HEK293 (cell line): ENCODE data around the gene WDSUB1.

Experiments
- CTCF ChIA-PET: fragments of 350-600 bp; formaldehyde crosslinking; extraction: SDS; loops from one replicate; lab custom pipeline; 2021; ENCODE audit warnings: antibody characterized with exemption; lab: Yijun Ruan, JAX
- POLR2A ChIA-PET: fragments of 300-600 bp; formaldehyde crosslinking; extraction: SDS; loops from one replicate; lab custom pipeline; 2020; ENCODE audit warnings: antibody characterized with exemption, inconsistent platforms; lab: Yijun Ruan, JAX
- H3K27ac ChIP-seq: fragments of 200-500 bp; sonication (Bioruptor generic); 2 replicates; pipeline ENCODE4 v1.5.1; 2014; ENCODE audit warnings: low read depth, low read length, control low read depth, inconsistent platforms; ENCODE audit errors: extremely low read depth
- H3K36me3 ChIP-seq, 2 experiments: fragments of 200-500 bp in 1 of 2; sonication (Bioruptor generic) in 1 of 2; 1 replicate in 1 of 2; 2 replicates in 1 of 2; pipeline ENCODE4 v1.5.1; 2014 to 2017; ENCODE audit warnings: inconsistent platforms in 2 of 2, low read length in 2 of 2; ENCODE audit not compliant: control insufficient read depth in 2 of 2, insufficient read depth in 1 of 2
- H3K4me1 ChIP-seq: fragments of 200-500 bp; sonication (Bioruptor generic); 2 replicates; pipeline ENCODE4 v1.5.1; 2014; ENCODE audit warnings: mild to moderate bottlenecking, low read length, inconsistent platforms; ENCODE audit not compliant: control insufficient read depth, insufficient read depth
- H3K4me3 ChIP-seq: 2 replicates; pipeline ENCODE4 v1.5.1; 2011; ENCODE audit warnings: low read depth, mild to moderate bottlenecking, control low read depth, low read length, moderate library complexity
- H3K9me3 ChIP-seq: fragments of 200-500 bp; sonication (Bioruptor generic); 2 replicates; pipeline ENCODE4 v1.5.1; 2014; ENCODE audit warnings: low read depth, low read length, inconsistent platforms; ENCODE audit not compliant: control insufficient read depth, insufficient read depth
- BCL11B ChIP-seq: fragments of 450-650 bp; formaldehyde crosslinking; IDR thresholded peaks from 2 replicates; pipeline ENCODE4 v1.5.1; 2016; ENCODE audit warnings: low read depth, missing biosample characterization, missing genetic modification characterization
- GLI4 ChIP-seq: fragments of 450-650 bp; formaldehyde crosslinking; IDR thresholded peaks from 2 replicates; pipeline ENCODE4 v1.5.1; 2016; ENCODE audit warnings: missing biosample characterization, missing genetic modification characterization
- GLIS1 ChIP-seq: fragments of 450-650 bp; formaldehyde crosslinking; IDR thresholded peaks from 2 replicates; pipeline ENCODE4 v1.5.1; 2016; ENCODE audit warnings: missing biosample characterization, missing genetic modification characterization
- IKZF3 ChIP-seq: fragments of 450-650 bp; IDR thresholded peaks from 2 replicates; pipeline ENCODE4 v1.5.0; 2018; ENCODE audit warnings: missing biosample characterization, mild to moderate bottlenecking, missing genetic modification characterization, moderate library complexity
- MZF1 ChIP-seq: fragments of 450-650 bp; formaldehyde crosslinking; IDR thresholded peaks from 2 replicates; pipeline ENCODE4 v1.5.1; 2017; ENCODE audit warnings: missing biosample characterization, missing genetic modification characterization, borderline replicate concordance
- REPIN1 ChIP-seq: fragments of 450-650 bp; formaldehyde crosslinking; IDR thresholded peaks from 2 replicates; pipeline ENCODE4 v1.5.1; 2017; ENCODE audit warnings: missing biosample characterization, missing genetic modification characterization, low read depth
- SP3 ChIP-seq: fragments of 450-650 bp; formaldehyde crosslinking; IDR thresholded peaks from 2 replicates; pipeline ENCODE4 v1.5.1; 2016; ENCODE audit warnings: missing biosample characterization, missing genetic modification characterization
- ZBTB20 ChIP-seq: fragments of 450-650 bp; formaldehyde crosslinking; IDR thresholded peaks from 2 replicates; pipeline ENCODE4 v1.5.1; 2016; ENCODE audit warnings: missing biosample characterization, missing genetic modification characterization
- ZNF112 ChIP-seq: fragments of 450-650 bp; formaldehyde crosslinking; IDR thresholded peaks from 2 replicates; pipeline ENCODE4 v1.5.0; 2017; ENCODE audit warnings: missing biosample characterization, missing genetic modification characterization
- ZNF202 ChIP-seq: fragments of 450-650 bp; formaldehyde crosslinking; IDR thresholded peaks from 2 replicates; pipeline ENCODE4 v1.5.1; 2016; ENCODE audit warnings: missing biosample characterization, missing genetic modification characterization, borderline replicate concordance
- ZNF211 ChIP-seq: fragments of 450-650 bp; formaldehyde crosslinking; IDR thresholded peaks from 2 replicates; pipeline ENCODE4 v1.5.1; 2016; ENCODE audit warnings: low read depth, missing biosample characterization, missing genetic modification characterization
- ZNF223 ChIP-seq: fragments of 450-650 bp; formaldehyde crosslinking; IDR thresholded peaks from 2 replicates; pipeline ENCODE4 v1.5.1; 2016; ENCODE audit warnings: missing biosample characterization, missing genetic modification characterization
- ZNF324 ChIP-seq: fragments of 450-650 bp; formaldehyde crosslinking; IDR thresholded peaks from 2 replicates; pipeline ENCODE4 v1.5.1; 2016; ENCODE audit warnings: missing biosample characterization, missing genetic modification characterization
- ZNF416 ChIP-seq: fragments of 450-650 bp; formaldehyde crosslinking; IDR thresholded peaks from 2 replicates; pipeline ENCODE4 v1.5.1; 2016; ENCODE audit warnings: missing biosample characterization, missing genetic modification characterization
- ZNF529 ChIP-seq: fragments of 450-650 bp; formaldehyde crosslinking; IDR thresholded peaks from 2 replicates; pipeline ENCODE4 v1.5.1; 2017; ENCODE audit warnings: missing genetic modification characterization, missing biosample characterization; ENCODE audit not compliant: insufficient replicate concordance
- ZNF623 ChIP-seq: fragments of 450-650 bp; formaldehyde crosslinking; IDR thresholded peaks from 2 replicates; pipeline ENCODE4 v1.5.1; 2016; ENCODE audit warnings: missing biosample characterization, missing genetic modification characterization
- ZNF664 ChIP-seq: fragments of 450-650 bp; formaldehyde crosslinking; IDR thresholded peaks from 2 replicates; pipeline ENCODE4 v1.5.1; 2016; ENCODE audit warnings: missing biosample characterization, missing genetic modification characterization
- ZNF76 ChIP-seq: fragments of 450-650 bp; formaldehyde crosslinking; IDR thresholded peaks from 2 replicates; pipeline ENCODE4; 2016; ENCODE audit warnings: low read depth, missing biosample characterization, missing genetic modification characterization, borderline replicate concordance
- ZNF776 ChIP-seq: fragments of 450-650 bp; formaldehyde crosslinking; IDR thresholded peaks from 2 replicates; pipeline ENCODE4 v1.5.0; 2017; ENCODE audit warnings: missing biosample characterization, missing genetic modification characterization, borderline replicate concordance
- TF ChIP-seq, protein P1 (sequence below): fragments of 450-650 bp; formaldehyde crosslinking; optimal IDR thresholded peaks from 2 replicates; pipeline ENCODE3; 2016; ENCODE audit warnings: missing biosample characterization, mild to moderate bottlenecking, missing genetic modification characterization
- TF ChIP-seq, protein P2 (sequence below): IDR thresholded peaks from 2 replicates; pipeline ENCODE4 v1.6.1; 2011; ENCODE audit warnings: mild to moderate bottlenecking, low read depth, low read length, borderline replicate concordance
- TF ChIP-seq, protein P3 (sequence below): fragments of 450-650 bp; formaldehyde crosslinking; IDR thresholded peaks from 2 replicates; pipeline ENCODE4 v1.5.1; 2016; ENCODE audit warnings: missing biosample characterization, missing genetic modification characterization
- TF ChIP-seq, protein P4 (sequence below): fragments of 450-650 bp; formaldehyde crosslinking; IDR thresholded peaks from 2 replicates; pipeline ENCODE4 v1.5.1; 2016; ENCODE audit warnings: missing biosample characterization, missing genetic modification characterization
- TF ChIP-seq, protein P5 (sequence below): fragments of 450-650 bp; formaldehyde crosslinking; IDR thresholded peaks from 2 replicates; pipeline ENCODE4 v1.5.1; 2016; ENCODE audit warnings: missing biosample characterization, missing genetic modification characterization, borderline replicate concordance
- TF ChIP-seq, protein P6 (sequence below): fragments of 450-650 bp; formaldehyde crosslinking; IDR thresholded peaks from 2 replicates; pipeline ENCODE4 v1.5.1; 2016; ENCODE audit warnings: missing biosample characterization, missing genetic modification characterization
- TF ChIP-seq, protein P7 (sequence below): fragments of 450-650 bp; formaldehyde crosslinking; IDR thresholded peaks from 2 replicates; pipeline ENCODE4 v1.5.1; 2017; ENCODE audit warnings: missing biosample characterization, mild to moderate bottlenecking, missing genetic modification characterization, moderate library complexity

Gene WDSUB1

DNA sequence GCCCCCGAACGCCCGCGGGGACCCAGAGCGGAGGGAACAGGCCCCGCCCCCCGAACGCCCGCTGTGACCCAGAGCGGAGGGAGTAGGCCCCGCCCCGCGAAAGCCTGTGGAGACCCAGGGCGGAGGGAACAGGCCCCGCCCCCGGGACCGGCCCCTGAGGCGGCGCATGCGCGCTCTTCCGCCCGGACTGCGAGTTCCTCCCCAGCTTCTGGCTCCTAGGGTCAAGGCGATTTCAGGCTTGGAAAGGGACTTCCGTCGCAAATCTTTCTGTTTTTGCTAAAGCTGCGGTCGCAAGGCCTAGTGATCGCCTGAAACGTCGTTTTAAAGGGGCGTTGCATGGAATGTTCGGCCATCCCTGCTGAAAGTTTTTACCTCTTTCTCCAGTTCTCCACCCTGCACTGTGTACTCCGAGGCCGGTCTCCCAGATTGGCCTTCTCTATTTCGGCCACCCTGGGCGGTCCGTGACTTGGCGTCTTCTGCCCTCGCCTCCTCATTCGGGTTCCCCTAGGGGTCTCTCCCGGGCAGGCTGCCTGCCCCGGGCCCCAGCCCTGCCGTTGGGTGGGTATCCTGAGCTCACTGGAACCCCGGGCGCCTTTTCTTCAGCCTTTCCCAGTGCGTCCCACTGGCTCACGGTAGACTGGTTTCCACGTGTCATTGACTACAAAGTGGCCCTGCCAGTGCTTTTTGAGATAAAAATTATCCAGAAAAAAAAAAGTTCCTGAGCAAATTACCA, 372 bp upstream of the WDSUB1 start:
- CTCF ChIA-PET = interaction anchor here (0.8 to 1.0 kb wide), 2 partner anchors 9 to 101 kb away, joined by 3 to 4 read pairs; no protein-coding TSS in a partner anchor
- POLR2A ChIA-PET = interaction anchor here (0.6 to 1.7 kb wide), 7 partner anchors 11 to 425 kb away, joined by 3 to 4 read pairs (median 4); partner anchors contain the start of genes BAZ2B and MARCHF7
- Histone ChIP-seq H3K27ac (peak overlapping the region; percentile 87), H3K36me3 (peaks cover 0 to 5% of the 10 kb centered on the region in 2 experiments; a peak in 2 of 3 replicates), H3K9me3 (no peaks in the 10 kb centered on the region), H3K4me3 (peak overlapping the region; percentile 90), H3K4me1 (peaks cover 16% of the 10 kb centered on the region; the same call in 1 of the 2 replicates)
- TF ChIP-seq, protein P1, sequence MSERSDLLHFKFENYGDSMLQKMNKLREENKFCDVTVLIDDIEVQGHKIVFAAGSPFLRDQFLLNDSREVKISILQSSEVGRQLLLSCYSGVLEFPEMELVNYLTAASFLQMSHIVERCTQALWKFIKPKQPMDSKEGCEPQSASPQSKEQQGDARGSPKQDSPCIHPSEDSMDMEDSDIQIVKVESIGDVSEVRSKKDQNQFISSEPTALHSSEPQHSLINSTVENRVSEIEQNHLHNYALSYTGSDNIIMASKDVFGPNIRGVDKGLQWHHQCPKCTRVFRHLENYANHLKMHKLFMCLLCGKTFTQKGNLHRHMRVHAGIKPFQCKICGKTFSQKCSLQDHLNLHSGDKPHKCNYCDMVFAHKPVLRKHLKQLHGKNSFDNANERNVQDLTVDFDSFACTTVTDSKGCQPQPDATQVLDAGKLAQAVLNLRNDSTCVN = no peak
- no peak for TF ChIP-seq ZNF76 (tag by site-specific recombination)
- TF ChIP-seq, protein P2, sequence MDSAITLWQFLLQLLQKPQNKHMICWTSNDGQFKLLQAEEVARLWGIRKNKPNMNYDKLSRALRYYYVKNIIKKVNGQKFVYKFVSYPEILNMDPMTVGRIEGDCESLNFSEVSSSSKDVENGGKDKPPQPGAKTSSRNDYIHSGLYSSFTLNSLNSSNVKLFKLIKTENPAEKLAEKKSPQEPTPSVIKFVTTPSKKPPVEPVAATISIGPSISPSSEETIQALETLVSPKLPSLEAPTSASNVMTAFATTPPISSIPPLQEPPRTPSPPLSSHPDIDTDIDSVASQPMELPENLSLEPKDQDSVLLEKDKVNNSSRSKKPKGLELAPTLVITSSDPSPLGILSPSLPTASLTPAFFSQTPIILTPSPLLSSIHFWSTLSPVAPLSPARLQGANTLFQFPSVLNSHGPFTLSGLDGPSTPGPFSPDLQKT = no peak
- TF ChIP-seq ZNF223 (tag by site-specific recombination) = no peak
- no peak for TF ChIP-seq ZNF664 (tag by site-specific recombination)
- TF ChIP-seq ZNF202 (tag by site-specific recombination) = no peak
- TF ChIP-seq, protein P3, sequence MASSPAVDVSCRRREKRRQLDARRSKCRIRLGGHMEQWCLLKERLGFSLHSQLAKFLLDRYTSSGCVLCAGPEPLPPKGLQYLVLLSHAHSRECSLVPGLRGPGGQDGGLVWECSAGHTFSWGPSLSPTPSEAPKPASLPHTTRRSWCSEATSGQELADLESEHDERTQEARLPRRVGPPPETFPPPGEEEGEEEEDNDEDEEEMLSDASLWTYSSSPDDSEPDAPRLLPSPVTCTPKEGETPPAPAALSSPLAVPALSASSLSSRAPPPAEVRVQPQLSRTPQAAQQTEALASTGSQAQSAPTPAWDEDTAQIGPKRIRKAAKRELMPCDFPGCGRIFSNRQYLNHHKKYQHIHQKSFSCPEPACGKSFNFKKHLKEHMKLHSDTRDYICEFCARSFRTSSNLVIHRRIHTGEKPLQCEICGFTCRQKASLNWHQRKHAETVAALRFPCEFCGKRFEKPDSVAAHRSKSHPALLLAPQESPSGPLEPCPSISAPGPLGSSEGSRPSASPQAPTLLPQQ (tag by site-specific recombination) = peak; percentile 91
- no peak for TF ChIP-seq IKZF3 (tag by site-specific recombination)
- TF ChIP-seq BCL11B (tag by site-specific recombination) = no peak
- no peak for TF ChIP-seq ZNF324 (tag by site-specific recombination)
- TF ChIP-seq, protein P4, sequence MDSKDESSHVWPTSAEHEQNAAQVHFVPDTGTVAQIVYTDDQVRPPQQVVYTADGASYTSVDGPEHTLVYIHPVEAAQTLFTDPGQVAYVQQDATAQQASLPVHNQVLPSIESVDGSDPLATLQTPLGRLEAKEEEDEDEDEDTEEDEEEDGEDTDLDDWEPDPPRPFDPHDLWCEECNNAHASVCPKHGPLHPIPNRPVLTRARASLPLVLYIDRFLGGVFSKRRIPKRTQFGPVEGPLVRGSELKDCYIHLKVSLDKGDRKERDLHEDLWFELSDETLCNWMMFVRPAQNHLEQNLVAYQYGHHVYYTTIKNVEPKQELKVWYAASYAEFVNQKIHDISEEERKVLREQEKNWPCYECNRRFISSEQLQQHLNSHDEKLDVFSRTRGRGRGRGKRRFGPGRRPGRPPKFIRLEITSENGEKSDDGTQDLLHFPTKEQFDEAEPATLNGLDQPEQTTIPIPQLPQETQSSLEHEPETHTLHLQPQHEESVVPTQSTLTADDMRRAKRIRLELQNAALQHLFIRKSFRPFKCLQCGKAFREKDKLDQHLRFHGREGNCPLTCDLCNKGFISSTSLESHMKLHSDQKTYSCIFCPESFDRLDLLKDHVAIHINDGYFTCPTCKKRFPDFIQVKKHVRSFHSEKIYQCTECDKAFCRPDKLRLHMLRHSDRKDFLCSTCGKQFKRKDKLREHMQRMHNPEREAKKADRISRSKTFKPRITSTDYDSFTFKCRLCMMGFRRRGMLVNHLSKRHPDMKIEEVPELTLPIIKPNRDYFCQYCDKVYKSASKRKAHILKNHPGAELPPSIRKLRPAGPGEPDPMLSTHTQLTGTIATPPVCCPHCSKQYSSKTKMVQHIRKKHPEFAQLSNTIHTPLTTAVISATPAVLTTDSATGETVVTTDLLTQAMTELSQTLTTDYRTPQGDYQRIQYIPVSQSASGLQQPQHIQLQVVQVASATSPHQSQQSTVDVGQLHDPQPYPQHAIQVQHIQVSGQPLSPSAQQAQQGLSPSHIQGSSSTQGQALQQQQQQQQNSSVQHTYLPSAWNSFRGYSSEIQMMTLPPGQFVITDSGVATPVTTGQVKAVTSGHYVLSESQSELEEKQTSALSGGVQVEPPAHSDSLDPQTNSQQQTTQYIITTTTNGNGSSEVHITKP (tag by site-specific recombination) = peak; percentile 71
- no peak for TF ChIP-seq ZNF623 (tag by site-specific recombination)
- no peak for TF ChIP-seq ZNF529
- no peak for TF ChIP-seq ZNF211 (tag by site-specific recombination)
- no peak for TF ChIP-seq ZNF776
- peak; percentile 44; the same call in 1 of the 2 replicates for TF ChIP-seq GLIS1 (tag by site-specific recombination)
- TF ChIP-seq, protein P5, sequence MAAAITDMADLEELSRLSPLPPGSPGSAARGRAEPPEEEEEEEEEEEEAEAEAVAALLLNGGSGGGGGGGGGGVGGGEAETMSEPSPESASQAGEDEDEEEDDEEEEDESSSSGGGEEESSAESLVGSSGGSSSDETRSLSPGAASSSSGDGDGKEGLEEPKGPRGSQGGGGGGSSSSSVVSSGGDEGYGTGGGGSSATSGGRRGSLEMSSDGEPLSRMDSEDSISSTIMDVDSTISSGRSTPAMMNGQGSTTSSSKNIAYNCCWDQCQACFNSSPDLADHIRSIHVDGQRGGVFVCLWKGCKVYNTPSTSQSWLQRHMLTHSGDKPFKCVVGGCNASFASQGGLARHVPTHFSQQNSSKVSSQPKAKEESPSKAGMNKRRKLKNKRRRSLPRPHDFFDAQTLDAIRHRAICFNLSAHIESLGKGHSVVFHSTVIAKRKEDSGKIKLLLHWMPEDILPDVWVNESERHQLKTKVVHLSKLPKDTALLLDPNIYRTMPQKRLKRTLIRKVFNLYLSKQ = no peak
- TF ChIP-seq, protein P6, sequence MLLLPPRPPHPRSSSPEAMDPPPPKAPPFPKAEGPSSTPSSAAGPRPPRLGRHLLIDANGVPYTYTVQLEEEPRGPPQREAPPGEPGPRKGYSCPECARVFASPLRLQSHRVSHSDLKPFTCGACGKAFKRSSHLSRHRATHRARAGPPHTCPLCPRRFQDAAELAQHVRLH (tag by site-specific recombination) = no peak
- TF ChIP-seq ZNF112 (tag by site-specific recombination) = no peak
- no peak for TF ChIP-seq REPIN1 (tag by site-specific recombination)
- peak; percentile 56 for TF ChIP-seq SP3 (tag by site-specific recombination)
- TF ChIP-seq, protein P7, sequence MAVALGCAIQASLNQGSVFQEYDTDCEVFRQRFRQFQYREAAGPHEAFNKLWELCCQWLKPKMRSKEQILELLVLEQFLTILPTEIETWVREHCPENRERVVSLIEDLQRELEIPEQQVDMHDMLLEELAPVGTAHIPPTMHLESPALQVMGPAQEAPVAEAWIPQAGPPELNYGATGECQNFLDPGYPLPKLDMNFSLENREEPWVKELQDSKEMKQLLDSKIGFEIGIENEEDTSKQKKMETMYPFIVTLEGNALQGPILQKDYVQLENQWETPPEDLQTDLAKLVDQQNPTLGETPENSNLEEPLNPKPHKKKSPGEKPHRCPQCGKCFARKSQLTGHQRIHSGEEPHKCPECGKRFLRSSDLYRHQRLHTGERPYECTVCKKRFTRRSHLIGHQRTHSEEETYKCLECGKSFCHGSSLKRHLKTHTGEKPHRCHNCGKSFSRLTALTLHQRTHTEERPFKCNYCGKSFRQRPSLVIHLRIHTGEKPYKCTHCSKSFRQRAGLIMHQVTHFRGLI = no peak
- TF ChIP-seq GLI4 (tag by site-specific recombination) = no peak
- no peak for TF ChIP-seq ZNF416 (tag by site-specific recombination)
- peak; percentile 91 for TF ChIP-seq ZBTB20 (tag by site-specific recombination)
- no peak for TF ChIP-seq MZF1 (tag by site-specific recombination)
